ENCODE measurements around the gene MAN1A1.

Gene MAN1A1

GRCh38 chr6:119350952-119351372, 1.4 kb upstream of the MAN1A1 start:
- DNase-seq = no peak
- no peaks in the 10 kb centered on the region for H3K27me3 Mint-ChIP-seq
- H3K36me3 Mint-ChIP-seq = no peaks in the 10 kb centered on the region
- no peaks in the 10 kb centered on the region for H3K9me3 Mint-ChIP-seq
- CTCF ChIA-PET = interaction anchor here (0.8 to 2.3 kb wide), 21 partner anchors 13 to 627 kb away, joined by 3 to 24 read pairs (median 3); no protein-coding TSS in a partner anchor
- H3K4me1 Mint-ChIP-seq = peaks cover 30% of the 10 kb centered on the region
- H3K27ac Mint-ChIP-seq = no peak overlapping the region
- peak overlapping the region; percentile 69 for H3K4me3 Mint-ChIP-seq

DNA sequence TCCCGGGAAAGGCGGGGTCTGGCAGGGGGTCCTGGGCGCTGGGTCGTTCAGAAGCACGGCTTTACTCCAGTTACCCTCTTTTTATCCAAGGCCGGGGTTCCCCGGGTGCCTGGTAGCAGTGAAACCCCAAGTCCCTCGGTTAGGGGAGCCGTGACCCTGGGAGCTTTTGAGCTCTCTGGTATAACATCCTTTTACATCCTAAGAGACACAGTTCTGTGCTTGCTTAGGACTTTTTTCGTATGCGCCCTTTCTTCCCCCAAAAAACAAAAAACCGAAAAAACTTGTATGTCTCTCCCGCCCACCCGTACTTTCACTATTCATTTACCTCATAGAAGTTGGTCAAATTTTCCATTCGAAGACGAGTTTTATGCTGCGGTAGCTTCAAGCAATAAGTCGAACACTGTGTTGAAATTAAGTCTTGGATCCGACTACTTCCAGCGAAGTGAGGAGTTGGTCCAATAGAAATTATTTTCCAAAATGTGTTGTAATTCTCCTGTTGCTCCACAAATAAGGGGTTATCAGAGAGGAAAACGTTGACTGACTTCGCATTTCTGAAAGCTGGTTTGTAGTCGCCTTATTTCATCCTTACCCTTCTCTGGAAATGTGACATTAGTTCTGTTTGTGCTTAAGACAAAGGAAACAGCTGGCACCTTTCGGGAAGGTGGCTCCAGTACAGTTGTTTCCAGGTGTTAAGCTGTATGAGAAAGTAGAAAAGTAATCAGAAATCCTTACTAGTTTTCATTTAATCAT, 816 bp upstream of the MAN1A1 start:
- H3K27me3 Mint-ChIP-seq = no peaks in the 10 kb centered on the region
- peaks cover 36% of the 10 kb centered on the region for H3K4me1 Mint-ChIP-seq
- H3K4me3 Mint-ChIP-seq = peak overlapping the region; percentile 69
- H3K27ac Mint-ChIP-seq = peak overlapping the region; percentile 69
- H3K36me3 Mint-ChIP-seq = no peaks in the 10 kb centered on the region
- no peaks in the 10 kb centered on the region for H3K9me3 Mint-ChIP-seq
- DNase-seq = peak; percentile 54
- CTCF ChIA-PET = interaction anchor here (0.8 to 2.3 kb wide), 21 partner anchors 13 to 628 kb away, joined by 3 to 24 read pairs (median 3); no protein-coding TSS in a partner anchor

GRCh38 chr6:119348748-119349360, 707 bp downstream of the MAN1A1 start:
- Mint-ChIP-seq H3K27ac (peak overlapping the region; percentile 16), H3K36me3 (no peaks in the 10 kb centered on the region), H3K9me3 (no peaks in the 10 kb centered on the region), H3K4me1 (peaks cover 39% of the 10 kb centered on the region), H3K27me3 (no peaks in the 10 kb centered on the region), H3K4me3 (peak overlapping the region; percentile 69)
- CTCF ChIA-PET = interaction anchor here (2.8 to 3.4 kb wide), 3 partner anchors 15 to 220 kb away, joined by 11 to 28 read pairs (median 25); no protein-coding TSS in a partner anchor
- DNase-seq = peak; percentile 58

GRCh38 chr6:119348096-119348747, 1.3 kb downstream of the MAN1A1 start:
- H3K4me3 Mint-ChIP-seq = peak overlapping the region; percentile 69

GRCh38 chr6:119347466-119348095, 2.0 kb downstream of the MAN1A1 start:
- H3K27ac Mint-ChIP-seq = peak overlapping the region; percentile 74
- peak overlapping the region; percentile 69 for H3K4me3 Mint-ChIP-seq
- no peaks in the 10 kb centered on the region for H3K36me3 Mint-ChIP-seq
- DNase-seq = peak; percentile 33
- no peaks in the 10 kb centered on the region for H3K27me3 Mint-ChIP-seq
- CTCF ChIA-PET = interaction anchor here (0.9 to 3.4 kb wide), 8 partner anchors 9 to 218 kb away, joined by 3 to 28 read pairs (median 6); no protein-coding TSS in a partner anchor
- H3K4me1 Mint-ChIP-seq = peaks cover 39% of the 10 kb centered on the region
- H3K9me3 Mint-ChIP-seq = no peaks in the 10 kb centered on the region

More at GRCh38 chr6:119348096-119348747, 1.3 kb downstream of the MAN1A1 start:
- H3K27me3 Mint-ChIP-seq = no peaks in the 10 kb centered on the region
- no peaks in the 10 kb centered on the region for H3K36me3 Mint-ChIP-seq
- DNase-seq = peak; percentile 56
- H3K4me1 Mint-ChIP-seq = peaks cover 39% of the 10 kb centered on the region
- peak overlapping the region; percentile 74 for H3K27ac Mint-ChIP-seq
- CTCF ChIA-PET = interaction anchor here (0.9 to 3.4 kb wide), 5 partner anchors 10 to 219 kb away, joined by 3 to 28 read pairs (median 11); no protein-coding TSS in a partner anchor
- no peaks in the 10 kb centered on the region for H3K9me3 Mint-ChIP-seq

- H3K27ac Mint-ChIP-seq = no peak overlapping the region
- no peak overlapping the region for H3K4me3 Mint-ChIP-seq
- no peaks in the 10 kb centered on the region for H3K9me3 Mint-ChIP-seq
- CTCF ChIA-PET = interaction anchor here (1.2 to 3.4 kb wide), 7 partner anchors 8 to 218 kb away, joined by 3 to 28 read pairs (median 7); no protein-coding TSS in a partner anchor
- H3K4me1 Mint-ChIP-seq = peaks cover 39% of the 10 kb centered on the region
- no peaks in the 10 kb centered on the region for H3K27me3 Mint-ChIP-seq
- no peaks in the 10 kb centered on the region for H3K36me3 Mint-ChIP-seq
- DNase-seq = no peak
These were observed 2.6 kb downstream of the MAN1A1 start for GRCh38 chr6:119346936-119347335.

GRCh38 chr6:119346450-119346849, 3.1 kb downstream of the MAN1A1 start:
- H3K4me3 Mint-ChIP-seq = no peak overlapping the region
- CTCF ChIA-PET = interaction anchor here (1.3 to 3.4 kb wide), 6 partner anchors 10 to 217 kb away, joined by 5 to 28 read pairs (median 9); no protein-coding TSS in a partner anchor
- no peaks in the 10 kb centered on the region for H3K9me3 Mint-ChIP-seq
- H3K36me3 Mint-ChIP-seq = no peaks in the 10 kb centered on the region
- no peak overlapping the region for H3K27ac Mint-ChIP-seq
- no peaks in the 10 kb centered on the region for H3K27me3 Mint-ChIP-seq
- no peak for DNase-seq
- peaks cover 36% of the 10 kb centered on the region for H3K4me1 Mint-ChIP-seq

GRCh38 chr6:119345114-119345513, 4.4 kb downstream of the MAN1A1 start:
- CTCF ChIA-PET = interaction anchor here (1.3 kb wide), 1 partner anchor 208 kb away, joined by 3 read pairs; no protein-coding TSS in a partner anchor
- Mint-ChIP-seq H3K9me3 (no peaks in the 10 kb centered on the region), H3K4me3 (no peak overlapping the region), H3K36me3 (no peaks in the 10 kb centered on the region), H3K4me1 (peaks cover 39% of the 10 kb centered on the region), H3K27ac (no peak overlapping the region), H3K27me3 (no peaks in the 10 kb centered on the region)
- no peak for DNase-seq

DNA sequence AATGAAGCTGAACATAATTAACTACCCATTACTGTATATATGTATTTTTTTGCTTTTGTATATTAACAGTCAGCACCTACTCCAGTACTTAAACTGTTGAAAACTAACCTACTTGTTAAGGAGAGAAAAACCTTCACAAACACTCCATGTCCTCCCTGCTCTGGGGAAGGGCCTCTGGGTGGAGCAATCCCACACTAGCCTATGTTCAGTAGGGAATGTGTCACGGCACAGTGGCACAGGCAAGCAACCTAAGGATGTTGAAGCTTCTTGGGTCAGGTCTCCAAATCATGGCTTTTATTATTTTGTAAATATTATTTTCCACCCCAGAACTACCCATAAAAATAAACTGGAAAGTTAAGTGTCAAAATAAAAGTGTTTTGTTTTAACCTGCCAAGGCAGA, 5.3 kb downstream of the MAN1A1 start:
- Mint-ChIP-seq H3K4me1 (peaks cover 39% of the 10 kb centered on the region), H3K4me3 (no peak overlapping the region), H3K27me3 (no peaks in the 10 kb centered on the region), H3K36me3 (no peaks in the 10 kb centered on the region), H3K27ac (no peak overlapping the region), H3K9me3 (no peaks in the 10 kb centered on the region)
- DNase-seq = no peak
- CTCF ChIA-PET = interaction anchor here (1.3 to 2.1 kb wide), 5 partner anchors 10 to 212 kb away, joined by 3 to 11 read pairs (median 6); no protein-coding TSS in a partner anchor

GRCh38 chr6:119343573-119344146, 5.9 kb downstream of the MAN1A1 start:
- H3K4me1 Mint-ChIP-seq = peaks cover 41% of the 10 kb centered on the region
- CTCF ChIA-PET = interaction anchor here (1.3 to 2.1 kb wide), 5 partner anchors 10 to 214 kb away, joined by 5 to 11 read pairs (median 6); no protein-coding TSS in a partner anchor
- no peak overlapping the region for H3K27ac Mint-ChIP-seq
- DNase-seq = no peak
- H3K27me3 Mint-ChIP-seq = no peaks in the 10 kb centered on the region
- H3K36me3 Mint-ChIP-seq = no peaks in the 10 kb centered on the region
- H3K4me3 Mint-ChIP-seq = no peak overlapping the region
- no peaks in the 10 kb centered on the region for H3K9me3 Mint-ChIP-seq

GRCh38 chr6:119343167-119343566, 6.4 kb downstream of the MAN1A1 start:
- Mint-ChIP-seq H3K27me3 (no peaks in the 10 kb centered on the region), H3K4me3 (no peak overlapping the region), H3K9me3 (no peaks in the 10 kb centered on the region), H3K4me1 (peaks cover 42% of the 10 kb centered on the region), H3K27ac (no peak overlapping the region), H3K36me3 (no peaks in the 10 kb centered on the region)
- no peak for DNase-seq
- CTCF ChIA-PET = interaction anchor here (1.3 to 2.1 kb wide), 6 partner anchors 9 to 214 kb away, joined by 5 to 11 read pairs (median 6); no protein-coding TSS in a partner anchor

DNA sequence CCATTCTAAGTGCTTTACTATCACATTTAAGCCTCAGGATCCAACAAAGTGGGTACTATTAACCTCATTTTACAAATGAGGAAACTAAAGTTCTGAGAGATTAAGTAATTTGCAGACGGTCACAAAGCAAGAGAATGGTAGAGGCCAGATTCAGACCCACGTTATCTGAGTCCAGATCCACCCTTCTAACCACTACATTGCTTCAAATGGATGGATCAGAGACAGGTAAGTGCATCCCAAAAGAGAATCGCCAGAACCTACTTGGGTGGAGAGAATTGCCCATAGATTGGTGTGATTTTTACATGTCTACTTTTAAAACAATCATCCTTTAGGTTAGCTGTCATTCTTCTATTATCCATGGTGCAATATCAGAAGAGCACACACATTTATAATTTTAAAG, 7.1 kb downstream of the MAN1A1 start:
- H3K27ac Mint-ChIP-seq = no peak overlapping the region
- no peak for DNase-seq
- H3K36me3 Mint-ChIP-seq = no peaks in the 10 kb centered on the region
- peaks cover 36% of the 10 kb centered on the region for H3K4me1 Mint-ChIP-seq
- H3K9me3 Mint-ChIP-seq = no peaks in the 10 kb centered on the region
- H3K4me3 Mint-ChIP-seq = no peak overlapping the region
- H3K27me3 Mint-ChIP-seq = no peaks in the 10 kb centered on the region
- CTCF ChIA-PET = interaction anchor here (1.3 to 2.0 kb wide), 2 partner anchors 28 to 213 kb away, joined by 5 to 8 read pairs; no protein-coding TSS in a partner anchor

Data from activated naive CD4-positive, alpha-beta T cell treated with anti-CD3 and anti-CD28 coated beads, Interleukin-2, amount 10 ng/mL, durations not matched to agents 7 days and 5 days (primary cell).